ENCODE data around the gene ZACN. TPM values are rescaled to one million over a fixed set of nuclear protein-coding genes. Genes with fewer than 3 reads are reported as not detected.

ZACN gene
- total RNA-seq, 2 experiments from 2014 or later = 0.76 to 1.2 TPM

DNA sequence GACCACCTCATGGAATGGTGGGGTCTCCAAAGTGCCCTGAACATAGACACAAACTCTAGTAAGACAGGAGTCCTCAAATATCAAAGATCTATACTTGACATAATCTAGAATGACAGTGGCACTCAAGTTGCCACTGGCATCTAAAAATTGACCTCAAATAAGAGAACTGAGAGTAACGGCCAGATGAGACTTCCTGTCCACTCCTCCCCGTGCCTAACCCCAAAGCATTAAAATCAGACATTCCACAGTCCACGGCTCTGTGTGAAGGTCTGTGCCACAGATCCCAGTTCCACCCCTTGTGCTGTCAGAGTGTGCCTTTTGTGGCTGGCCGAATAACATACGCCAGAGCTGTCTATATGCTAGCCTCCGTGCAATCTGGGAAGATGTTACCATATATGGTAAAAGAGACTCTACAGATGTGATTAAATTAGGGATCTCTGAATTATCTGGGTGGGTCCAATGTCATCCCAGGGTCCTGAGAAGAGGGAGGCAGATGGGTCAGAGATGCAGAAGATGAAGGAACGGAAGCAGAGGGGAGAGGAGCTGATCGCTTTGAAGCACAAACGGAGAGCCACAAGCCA is 30.9 kb upstream of the ZACN start:
- Histone ChIP-seq H3K9me3 (ENCODE audit: low read length) (no peaks in the 10 kb centered on the region), H3K4me3 (ENCODE audit: low read depth, low read length, poor library complexity, severe bottlenecking) (peak overlapping the region; percentile 39), H4K20me1 (ENCODE audit: insufficient read depth, low read length) (no peaks in the 10 kb centered on the region), H2AFZ (ENCODE audit: low read length) (no peak overlapping the region; the same call in 1 of the 2 replicates), H3K4me1 (ENCODE audit: insufficient read depth, low read length, poor library complexity, severe bottlenecking) (peaks cover 36% of the 10 kb centered on the region), H3K4me2 (ENCODE audit: low read length) (peak overlapping the region; percentile 72), H3K9me2 (ENCODE audit: insufficient read depth, low read length) (no peaks in the 10 kb centered on the region), H3K79me2 (ENCODE audit: insufficient read depth, low read depth, low read length) (peaks cover 3% of the 10 kb centered on the region; the same call in 1 of the 2 replicates), H3K36me3 (ENCODE audit: insufficient read depth, low read length) (peaks cover 95% of the 10 kb centered on the region), H3K27ac (ENCODE audit: low read depth, low read length, poor library complexity, severe bottlenecking) (peak overlapping the region; percentile 73)
- intact Hi-C loops (cut with micrococcal nuclease; ENCODE audit: unreplicated experiment) = loop anchor here (2.0 kb wide), 1 partner anchor 33 kb away; no protein-coding TSS in a partner anchor
- ChIA-PET CTCF (ENCODE audit: unreplicated experiment) (no interaction called here), POLR2A (interaction anchor here (0.6 to 3.0 kb wide), 6 partner anchors 9 to 56 kb away, joined by 3 to 9 read pairs (median 4); no protein-coding TSS in a partner anchor)
- DNase-seq (ENCODE audit: low spot score) = peak; percentile 71
- TF ChIP-seq EZH2phosphoT487 (IDR thresholded peaks at IDR 0.05; ENCODE audit: borderline replicate concordance, low read depth, low read length) (no peak), CTCF (conservative IDR thresholded peaks at IDR 0.05; ENCODE audit: low read length) (no peak)
- BruUV-seq (replicated peaks) = no TSS peak

DNA sequence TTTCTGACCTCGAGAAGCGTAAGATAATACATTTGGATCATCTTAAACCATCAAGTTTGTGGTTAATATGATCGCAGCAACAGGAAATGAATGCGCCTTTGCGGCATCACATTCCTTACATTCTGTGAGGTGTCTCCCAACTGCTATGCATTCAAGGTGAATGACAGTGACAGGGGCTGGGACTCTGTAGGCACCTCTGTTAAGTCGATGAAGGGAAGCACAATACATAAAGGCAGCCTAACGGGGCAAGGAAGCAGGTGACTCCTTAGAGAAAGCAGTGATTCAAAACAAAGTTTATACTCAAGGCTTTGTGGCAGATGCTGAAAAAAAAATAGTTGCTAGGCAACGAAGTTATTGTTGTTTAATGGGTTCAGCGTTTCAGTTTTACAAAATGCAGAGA is 30.3 kb upstream of the ZACN start:
- Histone ChIP-seq H3K4me3 (ENCODE audit: low read depth, low read length, poor library complexity, severe bottlenecking) (peak overlapping the region; percentile 39), H2AFZ (ENCODE audit: low read length) (no peak overlapping the region; the same call in 1 of the 2 replicates), H3K4me1 (ENCODE audit: insufficient read depth, low read length, poor library complexity, severe bottlenecking) (peaks cover 36% of the 10 kb centered on the region), H3K9me3 (ENCODE audit: low read length) (no peaks in the 10 kb centered on the region), H3K27ac (ENCODE audit: low read depth, low read length, poor library complexity, severe bottlenecking) (peak overlapping the region; percentile 73), H3K4me2 (ENCODE audit: low read length) (peak overlapping the region; percentile 72), H3K79me2 (ENCODE audit: insufficient read depth, low read depth, low read length) (peaks cover 3% of the 10 kb centered on the region; the same call in 1 of the 2 replicates), H3K9me2 (ENCODE audit: insufficient read depth, low read length) (no peaks in the 10 kb centered on the region), H3K36me3 (ENCODE audit: insufficient read depth, low read length) (peaks cover 95% of the 10 kb centered on the region), H4K20me1 (ENCODE audit: insufficient read depth, low read length) (no peaks in the 10 kb centered on the region)
- TSS peak; percentile 3 for BruUV-seq (replicated peaks)
- TF ChIP-seq CTCF (conservative IDR thresholded peaks at IDR 0.05; ENCODE audit: low read length) (no peak), EZH2phosphoT487 (IDR thresholded peaks at IDR 0.05; ENCODE audit: borderline replicate concordance, low read depth, low read length) (no peak)
- CTCF ChIA-PET (ENCODE audit: unreplicated experiment) = no interaction called here
- intact Hi-C loops (cut with micrococcal nuclease; ENCODE audit: unreplicated experiment) = loop anchor here (2.0 kb wide), 1 partner anchor 34 kb away; no protein-coding TSS in a partner anchor
- peak; percentile 80 for DNase-seq (ENCODE audit: low spot score)
- POLR2A ChIA-PET = interaction anchor here (0.7 to 3.0 kb wide), 9 partner anchors 9 to 138 kb away, joined by 3 to 10 read pairs (median 4); no protein-coding TSS in a partner anchor

DNA sequence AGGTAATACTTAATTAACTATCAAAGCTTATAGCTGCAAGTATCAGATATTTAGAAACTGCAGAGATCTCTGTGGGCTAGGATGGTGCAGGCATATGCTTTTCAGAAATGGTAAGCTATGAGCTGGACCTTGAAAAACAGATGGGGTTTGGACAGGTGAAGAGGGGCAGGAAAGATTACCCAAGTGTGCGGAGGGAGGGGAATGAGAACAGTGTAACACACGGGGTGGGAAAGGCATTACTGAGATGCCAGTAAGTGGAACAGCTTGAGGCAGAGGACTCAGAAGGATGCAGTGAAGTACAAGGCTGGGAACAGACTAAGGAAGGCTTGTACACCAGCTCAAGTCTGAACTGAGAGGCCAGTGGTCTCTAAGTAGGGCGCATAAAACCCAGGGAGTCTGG is 29.7 kb upstream of the ZACN start:
- H3K9me3 ChIP-seq (ENCODE audit: low read length) = no peaks in the 10 kb centered on the region
- H2AFZ ChIP-seq (ENCODE audit: low read length) = no peak overlapping the region; the same call in 1 of the 2 replicates
- peaks cover 3% of the 10 kb centered on the region; the same call in 1 of the 2 replicates for H3K79me2 ChIP-seq (ENCODE audit: insufficient read depth, low read depth, low read length)
- peaks cover 36% of the 10 kb centered on the region for H3K4me1 ChIP-seq (ENCODE audit: insufficient read depth, low read length, poor library complexity, severe bottlenecking)
- no peak for TF ChIP-seq CTCF (conservative IDR thresholded peaks at IDR 0.05; ENCODE audit: low read length)
- TF ChIP-seq EZH2phosphoT487 (IDR thresholded peaks at IDR 0.05; ENCODE audit: borderline replicate concordance, low read depth, low read length) = no peak
- H3K4me3 ChIP-seq (ENCODE audit: low read depth, low read length, poor library complexity, severe bottlenecking) = peak overlapping the region; percentile 39
- no peaks in the 10 kb centered on the region for H3K9me2 ChIP-seq (ENCODE audit: insufficient read depth, low read length)
- no peaks in the 10 kb centered on the region for H4K20me1 ChIP-seq (ENCODE audit: insufficient read depth, low read length)
- intact Hi-C loops (cut with micrococcal nuclease; ENCODE audit: unreplicated experiment) = loop anchor here (2.0 kb wide), 1 partner anchor 34 kb away; no protein-coding TSS in a partner anchor
- peak overlapping the region; percentile 73 for H3K27ac ChIP-seq (ENCODE audit: low read depth, low read length, poor library complexity, severe bottlenecking)
- BruUV-seq (replicated peaks) = no TSS peak
- H3K36me3 ChIP-seq (ENCODE audit: insufficient read depth, low read length) = peaks cover 95% of the 10 kb centered on the region
- H3K4me2 ChIP-seq (ENCODE audit: low read length) = peak overlapping the region; percentile 72
- ChIA-PET CTCF (ENCODE audit: unreplicated experiment) (no interaction called here), POLR2A (interaction anchor here (0.6 to 3.0 kb wide), 10 partner anchors 8 to 139 kb away, joined by 3 to 10 read pairs (median 4); partner anchors contain the start of gene SRP68)
- no peak for DNase-seq (ENCODE audit: low spot score)

Data from OCI-LY7 (cell line).